HG03066 (cell line): Measurements from ENCODE around the gene ALK.

Experiments used
- ATAC-seq: cut with Tn5 transposase; IDR thresholded peaks from one replicate; pipeline ENCODE4 v1.9.1; 2021; ENCODE audit warnings: low read depth; ENCODE audit not compliant: unreplicated experiment

ALK gene

GRCh38 chr2:29314816-29315571, 606.4 kb downstream of the ALK start:
- ATAC-seq, result peak; percentile 79

GRCh38 chr2:29311458-29311857, 609.9 kb downstream of the ALK start:
- ATAC-seq, result no peak

GRCh38 chr2:29310650-29311348, 610.6 kb downstream of the ALK start:
- no peak for ATAC-seq

- ATAC-seq, result no peak
These were observed 612.0 kb downstream of the ALK start for GRCh38 chr2:29309090-29310029.

GRCh38 chr2:29308366-29308765, 613.0 kb downstream of the ALK start:
- ATAC-seq, result no peak

- no peak for ATAC-seq
These were observed 613.9 kb downstream of the ALK start for GRCh38 chr2:29307519-29307918.

GRCh38 chr2:29305762-29306161, 615.6 kb downstream of the ALK start:
- ATAC-seq, result no peak

- no peak for ATAC-seq
These were observed 616.9 kb downstream of the ALK start for GRCh38 chr2:29304399-29305060.

- no peak for ATAC-seq
These were observed 624.8 kb downstream of the ALK start for GRCh38 chr2:29296585-29296984.

GRCh38 chr2:29295845-29296244, 625.5 kb downstream of the ALK start:
- no peak for ATAC-seq

- ATAC-seq, result no peak
These were observed 627.5 kb downstream of the ALK start for GRCh38 chr2:29293830-29294438.

GRCh38 chr2:29290293-29291047, 630.9 kb downstream of the ALK start:
- ATAC-seq, result no peak

GRCh38 chr2:29284671-29285070, 636.7 kb downstream of the ALK start:
- ATAC-seq, result no peak

GRCh38 chr2:29281916-29282247, 639.5 kb downstream of the ALK start:
- no peak for ATAC-seq

- ATAC-seq, result no peak
These were observed 640.1 kb downstream of the ALK start for GRCh38 chr2:29281086-29281915.

- no peak for ATAC-seq
These were observed 642.4 kb downstream of the ALK start for GRCh38 chr2:29278966-29279365.

GRCh38 chr2:29276151-29276550, 645.2 kb downstream of the ALK start:
- ATAC-seq, result no peak

GRCh38 chr2:29275186-29275585, 646.2 kb downstream of the ALK start:
- ATAC-seq, result no peak
